ENCODE data around the gene KIF25. TPM values are rescaled to one million over a fixed set of nuclear protein-coding genes. Genes with fewer than 3 reads are reported as not detected.

Gene KIF25
- total RNA-seq, 1 experiment from 2014 or later, result 0.39 TPM

DNA sequence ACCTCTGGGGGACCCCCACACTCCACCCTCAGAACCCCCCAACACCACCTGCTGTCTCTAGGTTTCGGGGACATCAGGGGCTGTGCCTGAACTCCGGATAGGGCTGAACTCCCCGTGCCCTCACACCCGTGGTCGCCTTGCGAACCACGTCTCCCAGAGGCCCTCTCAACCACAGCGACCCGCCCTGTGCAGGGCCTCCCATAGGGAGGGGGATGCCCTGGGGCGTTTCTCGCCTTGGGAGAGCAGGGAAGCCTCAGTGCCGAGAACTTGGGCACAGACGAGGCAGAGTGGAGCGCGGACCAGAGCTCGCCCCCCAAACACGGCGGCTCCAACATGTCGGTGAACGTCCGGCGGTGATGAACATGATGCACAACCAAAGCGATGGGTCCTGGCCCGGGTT is 74.8 kb downstream of the KIF25 start:
- intact Hi-C loops (cut with micrococcal nuclease; ENCODE audit: unreplicated experiment), result no loop called here
- Histone ChIP-seq H3K27ac (ENCODE audit: low read depth, low read length, poor library complexity, severe bottlenecking) (no peak overlapping the region), H3K27me3 (replicated peaks; ENCODE audit: insufficient read depth, low read depth, low read length, poor library complexity) (no peaks in the 10 kb centered on the region), H3K4me3 (ENCODE audit: low read depth, low read length, poor library complexity, severe bottlenecking) (no peak overlapping the region), H3K4me1 (ENCODE audit: insufficient read depth, low read length, poor library complexity, severe bottlenecking) (no peaks in the 10 kb centered on the region), H3K36me3 (ENCODE audit: insufficient read depth, low read length, poor library complexity, severe bottlenecking) (no peaks in the 10 kb centered on the region), H3K9me3 (ENCODE audit: low read depth, low read length, poor library complexity, severe bottlenecking) (no peaks in the 10 kb centered on the region)
- TF ChIP-seq EZH2 (IDR thresholded peaks at IDR 0.05; ENCODE audit: borderline replicate concordance, low read depth, low read length, poor library complexity, severe bottlenecking), result no peak
- no peak for TF ChIP-seq CTCF (conservative IDR thresholded peaks at IDR 0.05; ENCODE audit: low read depth, low read length)
- POLR2A ChIA-PET (ENCODE audit: low non-redundant PET), result no interaction called here
- BruUV-seq (replicated peaks), result no TSS peak
- no peak for DNase-seq (ENCODE audit: low spot score)
- CTCF ChIA-PET, result no interaction called here

- intact Hi-C loops (cut with micrococcal nuclease; ENCODE audit: unreplicated experiment), result no loop called here
- TF ChIP-seq CTCF (conservative IDR thresholded peaks at IDR 0.05; ENCODE audit: low read depth, low read length), result no peak
- TF ChIP-seq EZH2 (IDR thresholded peaks at IDR 0.05; ENCODE audit: borderline replicate concordance, low read depth, low read length, poor library complexity, severe bottlenecking), result no peak
- no peak for DNase-seq (ENCODE audit: low spot score)
- H3K9me3 ChIP-seq (ENCODE audit: low read depth, low read length, poor library complexity, severe bottlenecking), result no peaks in the 10 kb centered on the region
- H3K27ac ChIP-seq (ENCODE audit: low read depth, low read length, poor library complexity, severe bottlenecking), result no peak overlapping the region
- no TSS peak for BruUV-seq (replicated peaks)
- H3K27me3 ChIP-seq (replicated peaks; ENCODE audit: insufficient read depth, low read depth, low read length, poor library complexity), result no peaks in the 10 kb centered on the region
- POLR2A ChIA-PET (ENCODE audit: low non-redundant PET), result no interaction called here
- no peaks in the 10 kb centered on the region for H3K4me1 ChIP-seq (ENCODE audit: insufficient read depth, low read length, poor library complexity, severe bottlenecking)
- H3K36me3 ChIP-seq (ENCODE audit: insufficient read depth, low read length, poor library complexity, severe bottlenecking), result no peaks in the 10 kb centered on the region
- H3K4me3 ChIP-seq (ENCODE audit: low read depth, low read length, poor library complexity, severe bottlenecking), result no peak overlapping the region
- CTCF ChIA-PET, result no interaction called here
Measured at GRCh38 chr6:168072730-168073129, 75.3 kb downstream of the KIF25 start.

DNA sequence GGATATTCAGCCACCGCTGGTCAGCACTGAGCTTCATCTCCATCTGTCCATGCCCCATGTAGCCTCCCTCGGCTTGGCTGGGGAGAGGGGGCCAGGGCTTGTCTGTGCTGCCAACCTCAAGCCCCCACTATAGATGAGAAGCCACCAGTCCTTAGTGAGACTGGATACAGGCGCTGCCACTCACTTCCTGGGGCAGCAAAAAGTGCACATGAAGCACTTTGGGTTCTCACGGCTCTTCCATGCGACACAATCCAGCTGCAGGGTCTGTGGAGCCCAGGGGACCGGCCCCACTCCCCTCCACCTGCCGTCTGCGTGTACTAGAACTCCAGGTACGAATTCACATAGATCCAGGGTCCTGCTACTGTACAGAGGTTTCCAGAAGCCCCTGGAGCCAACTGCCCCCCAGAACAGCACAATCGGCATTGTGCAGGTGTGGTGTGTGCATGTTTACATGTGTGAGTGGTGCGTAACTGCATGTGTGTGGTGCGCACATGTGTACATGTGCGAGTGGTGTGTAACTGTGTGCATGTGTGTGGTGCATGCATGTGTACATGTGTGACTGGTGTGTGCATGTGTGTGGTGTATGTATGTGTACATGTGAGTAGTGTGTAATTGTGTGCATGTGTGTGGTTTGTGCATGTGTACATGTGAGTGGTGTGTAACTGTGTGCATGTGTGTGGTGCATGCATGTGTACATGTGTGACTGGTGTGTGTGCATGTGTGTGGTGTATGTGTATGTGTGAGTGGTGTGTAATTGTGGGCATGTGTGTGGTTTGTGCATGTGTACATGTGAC is 76.7 kb downstream of the KIF25 start:
- intact Hi-C loops (cut with micrococcal nuclease; ENCODE audit: unreplicated experiment), result no loop called here
- no peak overlapping the region for H3K27ac ChIP-seq (ENCODE audit: low read depth, low read length, poor library complexity, severe bottlenecking)

More for the DNA sequence above, 76.7 kb downstream of the KIF25 start:
- no peak for DNase-seq (ENCODE audit: low spot score)
- TF ChIP-seq EZH2 (IDR thresholded peaks at IDR 0.05; ENCODE audit: borderline replicate concordance, low read depth, low read length, poor library complexity, severe bottlenecking), result no peak
- no peak for TF ChIP-seq CTCF (conservative IDR thresholded peaks at IDR 0.05; ENCODE audit: low read depth, low read length)
- H3K4me3 ChIP-seq (ENCODE audit: low read depth, low read length, poor library complexity, severe bottlenecking), result no peak overlapping the region
- no peaks in the 10 kb centered on the region for H3K9me3 ChIP-seq (ENCODE audit: low read depth, low read length, poor library complexity, severe bottlenecking)
- no TSS peak for BruUV-seq (replicated peaks)
- POLR2A ChIA-PET (ENCODE audit: low non-redundant PET), result no interaction called here
- no peaks in the 10 kb centered on the region for H3K36me3 ChIP-seq (ENCODE audit: insufficient read depth, low read length, poor library complexity, severe bottlenecking)
- CTCF ChIA-PET, result no interaction called here
- no peaks in the 10 kb centered on the region for H3K27me3 ChIP-seq (replicated peaks; ENCODE audit: insufficient read depth, low read depth, low read length, poor library complexity)
- no peaks in the 10 kb centered on the region for H3K4me1 ChIP-seq (ENCODE audit: insufficient read depth, low read length, poor library complexity, severe bottlenecking)
